ENCODE data around the gene SCN7A. TPM values are rescaled to one million over a fixed set of nuclear protein-coding genes. Genes with fewer than 3 reads are reported as not detected.

The SCN7A gene
- total RNA-seq, 2 donors from 2014 or later, result 3.0 to 9.0 TPM

DNA sequence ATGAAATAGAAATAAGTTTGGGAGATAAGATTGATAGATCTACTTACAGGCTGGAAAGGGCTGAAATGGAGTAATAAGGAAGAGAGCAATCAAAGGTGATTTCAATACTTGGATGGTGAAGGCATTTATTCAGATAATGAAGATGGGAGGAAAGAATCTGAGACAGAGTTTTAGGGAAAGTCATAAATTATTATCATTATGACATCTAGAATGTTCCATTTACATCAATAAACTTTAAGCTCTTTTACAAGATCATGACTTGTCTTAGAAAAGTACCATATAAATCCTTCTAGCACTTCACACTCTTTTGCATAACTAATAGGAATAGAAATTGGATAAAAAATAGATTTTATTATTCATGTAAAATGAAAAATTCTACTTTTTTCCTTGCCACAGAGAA, 120.5 kb downstream of the SCN7A start:
- TF ChIP-seq, protein P1, sequence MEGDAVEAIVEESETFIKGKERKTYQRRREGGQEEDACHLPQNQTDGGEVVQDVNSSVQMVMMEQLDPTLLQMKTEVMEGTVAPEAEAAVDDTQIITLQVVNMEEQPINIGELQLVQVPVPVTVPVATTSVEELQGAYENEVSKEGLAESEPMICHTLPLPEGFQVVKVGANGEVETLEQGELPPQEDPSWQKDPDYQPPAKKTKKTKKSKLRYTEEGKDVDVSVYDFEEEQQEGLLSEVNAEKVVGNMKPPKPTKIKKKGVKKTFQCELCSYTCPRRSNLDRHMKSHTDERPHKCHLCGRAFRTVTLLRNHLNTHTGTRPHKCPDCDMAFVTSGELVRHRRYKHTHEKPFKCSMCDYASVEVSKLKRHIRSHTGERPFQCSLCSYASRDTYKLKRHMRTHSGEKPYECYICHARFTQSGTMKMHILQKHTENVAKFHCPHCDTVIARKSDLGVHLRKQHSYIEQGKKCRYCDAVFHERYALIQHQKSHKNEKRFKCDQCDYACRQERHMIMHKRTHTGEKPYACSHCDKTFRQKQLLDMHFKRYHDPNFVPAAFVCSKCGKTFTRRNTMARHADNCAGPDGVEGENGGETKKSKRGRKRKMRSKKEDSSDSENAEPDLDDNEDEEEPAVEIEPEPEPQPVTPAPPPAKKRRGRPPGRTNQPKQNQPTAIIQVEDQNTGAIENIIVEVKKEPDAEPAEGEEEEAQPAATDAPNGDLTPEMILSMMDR (IDR thresholded peaks at IDR 0.05), result no peak
- H3K36me3 ChIP-seq, result no peaks in the 10 kb centered on the region
- no peak overlapping the region for H3K27ac ChIP-seq
- no peak overlapping the region for H3K4me3 ChIP-seq
- ATAC-seq (ENCODE audit: insufficient number of reproducible peaks, low FRiP score, low read depth) (no peak), DNase-seq (ENCODE audit: low spot score) (no peak)
- H3K27me3 ChIP-seq (replicated peaks; ENCODE audit: insufficient read depth), result no peaks in the 10 kb centered on the region
- H3K4me1 ChIP-seq (ENCODE audit: control insufficient read depth in 1 of 2, low read depth in 2 of 2), result peaks cover 10 to 13% of the 10 kb centered on the region in 2 donors
- H3K9me3 ChIP-seq, result no peaks in the 10 kb centered on the region

DNA sequence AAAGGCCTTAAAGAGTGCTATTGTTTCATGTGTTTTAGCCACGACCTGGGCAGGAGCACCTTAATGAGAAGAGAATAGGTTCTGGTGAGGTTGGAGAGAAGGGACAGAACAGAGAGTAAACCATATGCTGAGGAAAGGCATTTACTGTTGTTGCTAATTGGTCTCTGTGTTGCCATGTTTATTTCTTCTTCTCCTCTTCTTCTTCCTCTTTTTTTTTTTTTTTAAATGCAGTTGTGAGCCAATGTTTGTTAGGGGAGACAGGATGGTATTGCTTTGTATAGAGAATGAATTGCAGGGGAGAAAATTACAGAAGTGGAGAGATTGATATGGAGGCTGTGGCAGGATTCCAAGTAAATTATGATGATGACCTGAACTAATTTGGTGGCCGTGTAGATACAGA, 120.9 kb downstream of the SCN7A start:
- Histone ChIP-seq H3K27me3 (replicated peaks; ENCODE audit: insufficient read depth) (no peaks in the 10 kb centered on the region), H3K4me1 (ENCODE audit: control insufficient read depth in 1 of 2, low read depth in 2 of 2) (peaks cover 10 to 13% of the 10 kb centered on the region in 2 donors), H3K36me3 (no peaks in the 10 kb centered on the region), H3K27ac (no peak overlapping the region), H3K9me3 (no peaks in the 10 kb centered on the region), H3K4me3 (no peak overlapping the region)
- DNase-seq (ENCODE audit: low spot score) (no peak), ATAC-seq (ENCODE audit: insufficient number of reproducible peaks, low FRiP score, low read depth) (no peak)
- TF ChIP-seq, protein P1 (IDR thresholded peaks at IDR 0.05), result no peak

DNA sequence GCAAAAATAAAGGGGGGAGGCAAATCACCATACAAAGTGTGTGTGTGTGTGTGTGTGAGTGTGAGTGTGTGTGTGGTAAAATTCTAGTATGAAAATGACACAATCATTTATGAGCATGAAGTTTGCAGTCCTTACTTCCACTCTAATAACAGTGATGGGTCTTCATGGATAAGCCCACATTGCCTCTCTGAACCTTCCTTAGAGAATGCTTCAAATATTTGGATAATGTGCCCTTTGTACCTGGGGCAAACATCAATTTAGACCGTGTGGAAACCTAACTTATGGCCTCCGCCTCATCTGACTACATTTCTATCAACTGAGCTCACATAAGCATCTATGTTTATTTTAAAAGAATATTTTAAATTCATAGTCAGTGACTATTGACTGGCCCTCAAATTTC, 122.0 kb downstream of the SCN7A start:
- peaks cover 10 to 13% of the 10 kb centered on the region in 2 donors for H3K4me1 ChIP-seq (ENCODE audit: control insufficient read depth in 1 of 2, low read depth in 2 of 2)
- no peaks in the 10 kb centered on the region for H3K9me3 ChIP-seq
- no peaks in the 10 kb centered on the region for H3K36me3 ChIP-seq
- TF ChIP-seq, protein P1 (IDR thresholded peaks at IDR 0.05), result no peak
- ATAC-seq (ENCODE audit: insufficient number of reproducible peaks, low FRiP score, low read depth), result no peak
- H3K27ac ChIP-seq, result no peak overlapping the region
- no peaks in the 10 kb centered on the region for H3K27me3 ChIP-seq (replicated peaks; ENCODE audit: insufficient read depth)
- no peak overlapping the region for H3K4me3 ChIP-seq
- DNase-seq (ENCODE audit: low spot score), result no peak

DNA sequence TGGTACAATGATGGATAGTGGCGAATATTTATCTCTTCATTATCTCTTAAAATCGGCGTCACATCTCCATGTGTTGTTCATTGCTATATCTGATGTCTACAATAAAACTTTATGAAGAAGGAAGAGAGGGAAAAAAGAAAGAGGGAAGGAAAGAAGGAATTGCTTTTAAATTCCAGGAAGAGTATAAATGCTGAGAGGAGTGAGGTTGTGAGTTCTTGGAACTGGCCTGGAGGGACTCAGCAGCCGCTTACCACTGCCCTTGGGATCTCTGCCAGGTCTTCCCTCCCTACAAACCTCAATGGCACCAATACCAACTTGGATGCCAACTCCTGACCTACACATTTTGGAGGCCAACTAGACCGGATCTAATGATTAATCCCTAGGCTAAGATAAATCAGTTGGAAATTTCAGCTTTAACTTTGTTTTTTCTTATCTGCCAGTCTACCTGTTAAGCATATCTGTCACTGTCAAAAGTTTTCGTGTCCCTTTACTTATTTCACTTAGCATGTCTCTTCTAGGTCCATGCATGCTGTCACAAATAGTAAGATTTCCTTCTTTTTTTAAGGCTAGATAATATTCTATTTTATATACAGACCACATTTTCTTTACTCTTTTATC, 128.1 kb downstream of the SCN7A start:
- no peaks in the 10 kb centered on the region for H3K9me3 ChIP-seq
- H3K4me1 ChIP-seq (ENCODE audit: control insufficient read depth in 1 of 2, low read depth in 2 of 2), result no peaks in the 10 kb centered on the region
- TF ChIP-seq, protein P1 (IDR thresholded peaks at IDR 0.05), result no peak
- ATAC-seq (ENCODE audit: insufficient number of reproducible peaks, low FRiP score, low read depth) (no peak), DNase-seq (ENCODE audit: low spot score) (no peak)
- H3K27me3 ChIP-seq (replicated peaks; ENCODE audit: insufficient read depth), result no peaks in the 10 kb centered on the region
- H3K36me3 ChIP-seq, result no peaks in the 10 kb centered on the region
- no peak overlapping the region for H3K27ac ChIP-seq
- no peak overlapping the region for H3K4me3 ChIP-seq

DNA sequence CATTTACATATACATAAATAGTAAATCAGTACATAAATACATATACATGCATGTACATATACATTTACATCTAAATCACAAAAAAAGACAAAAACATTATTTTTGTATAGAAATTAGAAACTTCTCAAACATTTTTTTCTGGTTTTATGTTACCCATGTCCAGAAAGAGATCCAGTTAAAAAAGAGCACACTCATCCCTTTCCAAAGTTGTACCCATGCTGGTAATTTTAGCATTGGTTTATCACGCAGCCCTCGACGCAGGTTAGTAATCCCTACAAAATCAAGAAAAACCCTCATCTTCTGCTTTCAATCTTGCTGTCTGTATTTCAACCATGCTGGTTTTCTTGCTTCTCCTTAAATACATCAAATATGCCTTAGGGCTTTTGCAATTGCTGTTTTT, 128.8 kb downstream of the SCN7A start:
- H3K27me3 ChIP-seq (replicated peaks; ENCODE audit: insufficient read depth), result no peaks in the 10 kb centered on the region
- H3K36me3 ChIP-seq, result no peaks in the 10 kb centered on the region
- H3K4me3 ChIP-seq, result no peak overlapping the region
- H3K9me3 ChIP-seq, result no peaks in the 10 kb centered on the region
- DNase-seq (ENCODE audit: low spot score), result no peak
- no peaks in the 10 kb centered on the region for H3K4me1 ChIP-seq (ENCODE audit: control insufficient read depth in 1 of 2, low read depth in 2 of 2)
- TF ChIP-seq, protein P1 (IDR thresholded peaks at IDR 0.05), result no peak
- H3K27ac ChIP-seq, result no peak overlapping the region
- ATAC-seq (ENCODE audit: insufficient number of reproducible peaks, low FRiP score, low read depth), result no peak

All from thoracic aorta (tissue), 2 donors.